ENCODE data around the gene OR2T27. TPM values are rescaled to one million over a fixed set of nuclear protein-coding genes. Genes with fewer than 3 reads are reported as not detected.
"Not testable (repeated sequence)": the region's sequence is repeated elsewhere in the genome, so short reads cannot be mapped to it uniquely, and the experiment has no call there.

OR2T27 gene
- total RNA-seq = not detected in 3 replicates

- H3K9me3 Mint-ChIP-seq = peaks cover 25% of the 10 kb centered on the region
- not testable (repeated sequence) for H3K4me3 Mint-ChIP-seq; H3K27me3 Mint-ChIP-seq (ENCODE audit: low read depth); H3K4me1 Mint-ChIP-seq; DNase-seq (ENCODE audit: low spot score in 2 of 2, unreplicated experiment in 2 of 2); H3K27ac Mint-ChIP-seq; H3K36me3 Mint-ChIP-seq
These were observed at the start of gene OR2T27 for GRCh38 chr1:248655354-248655753. Gene OR2T27 (minus strand): TSS chr1:248655528. CDS start chr1:248650884, 4,644 bp downstream.

- DNase-seq (ENCODE audit: low spot score in 2 of 2, unreplicated experiment in 2 of 2) = no peak
- Mint-ChIP-seq H3K4me1 (no peaks in the 10 kb centered on the region), H3K4me3 (no peak overlapping the region), H3K27me3 (ENCODE audit: low read depth) (no peaks in the 10 kb centered on the region), H3K9me3 (peaks cover 33% of the 10 kb centered on the region), H3K27ac (no peak overlapping the region), H3K36me3 (peaks cover 2% of the 10 kb centered on the region)
- no peak for TF ChIP-seq CTCF (IDR thresholded peaks at IDR 0.05; ENCODE audit: unreplicated experiment)
These were observed 49.3 kb upstream of the OR2T27 start for GRCh38 chr1:248704606-248705005.

- no peak for DNase-seq (ENCODE audit: low spot score in 2 of 2, unreplicated experiment in 2 of 2)
- Mint-ChIP-seq H3K36me3 (peaks cover 2% of the 10 kb centered on the region), H3K4me1 (no peaks in the 10 kb centered on the region), H3K4me3 (no peak overlapping the region), H3K27me3 (ENCODE audit: low read depth) (no peaks in the 10 kb centered on the region), H3K9me3 (peaks cover 32% of the 10 kb centered on the region), H3K27ac (no peak overlapping the region)
- TF ChIP-seq CTCF (IDR thresholded peaks at IDR 0.05; ENCODE audit: unreplicated experiment) = no peak
These were observed 48.3 kb upstream of the OR2T27 start for GRCh38 chr1:248703674-248704073.

- no peak within 1 kb of the TSS for H3K4me3 Mint-ChIP-seq
- H3K4me1 Mint-ChIP-seq = no peaks in the 10 kb centered on the region
- no peaks in the 10 kb centered on the region for H3K27me3 Mint-ChIP-seq (ENCODE audit: low read depth)
- no peak for TF ChIP-seq CTCF (IDR thresholded peaks at IDR 0.05; ENCODE audit: unreplicated experiment)
- DNase-seq (ENCODE audit: low spot score in 2 of 2, unreplicated experiment in 2 of 2) = no peak
- H3K9me3 Mint-ChIP-seq = peaks cover 31% of the 10 kb centered on the region
- peaks cover 2% of the 10 kb centered on the region for H3K36me3 Mint-ChIP-seq
- no peak within 1 kb of the TSS for H3K27ac Mint-ChIP-seq
These were observed 47.4 kb upstream of the OR2T27 start, which contains the start of gene OR14I1 for GRCh38 chr1:248702714-248703113. Gene OR14I1 (minus strand): TSS chr1:248702766.

- H3K27me3 Mint-ChIP-seq (ENCODE audit: low read depth) = no peaks in the 10 kb centered on the region
- no peak overlapping the region for H3K27ac Mint-ChIP-seq
- DNase-seq (ENCODE audit: low spot score in 2 of 2, unreplicated experiment in 2 of 2) = no peak
- H3K9me3 Mint-ChIP-seq = peaks cover 42% of the 10 kb centered on the region
- TF ChIP-seq CTCF (IDR thresholded peaks at IDR 0.05; ENCODE audit: unreplicated experiment) = no peak
- no peaks in the 10 kb centered on the region for H3K36me3 Mint-ChIP-seq
- no peaks in the 10 kb centered on the region for H3K4me1 Mint-ChIP-seq
- no peak overlapping the region for H3K4me3 Mint-ChIP-seq
These were observed 43.8 kb upstream of the OR2T27 start for GRCh38 chr1:248699099-248699498.

GRCh38 chr1:248697907-248698306, 42.6 kb upstream of the OR2T27 start:
- Mint-ChIP-seq H3K4me1 (no peaks in the 10 kb centered on the region), H3K36me3 (no peaks in the 10 kb centered on the region), H3K4me3 (no peak overlapping the region), H3K27me3 (ENCODE audit: low read depth) (no peaks in the 10 kb centered on the region), H3K9me3 (peaks cover 52% of the 10 kb centered on the region), H3K27ac (no peak overlapping the region)
- TF ChIP-seq CTCF (IDR thresholded peaks at IDR 0.05; ENCODE audit: unreplicated experiment) = no peak
- DNase-seq (ENCODE audit: low spot score in 2 of 2, unreplicated experiment in 2 of 2) = no peak

Measured in mesothelial cell of epicardium (in vitro differentiated cells).